Thymus (tissue), 11 donors: Measurements from ENCODE around the gene PTPRT. TPM values are rescaled to one million over a fixed set of nuclear protein-coding genes. Genes with fewer than 3 reads are reported as not detected.
A peak's percentile ranks its signal among the peaks of the same experiment; 100 is the strongest.

Experiments used
- DNase-seq, 9 donors: peaks; one replicate each; pipeline ENCODE4 v3.0.0-alpha.2; 2013; ENCODE audit warnings: low spot score in 9 of 9, low read depth in 6 of 9, missing footprints in 1 of 9
- H3K27ac ChIP-seq, 2 donors: one replicate each; pipeline ENCODE4 v1.5.1; 2013; ENCODE audit warnings: control low read depth in 1 of 2, low read depth in 1 of 2, low read length in 1 of 2, mild to moderate bottlenecking in 1 of 2, moderate library complexity in 1 of 2
- H3K27me3 ChIP-seq, 2 donors: one replicate each; pipeline ENCODE4 v1.5.1; 2013; ENCODE audit warnings: low read length in 1 of 2; ENCODE audit not compliant: control insufficient read depth in 2 of 2, insufficient read depth in 1 of 2
- H3K36me3 ChIP-seq, 2 donors: one replicate each; pipeline ENCODE4 v1.5.1; 2013; ENCODE audit warnings: low read length in 1 of 2, mild to moderate bottlenecking in 1 of 2, moderate library complexity in 1 of 2; ENCODE audit not compliant: control insufficient read depth in 2 of 2, insufficient read depth in 2 of 2
- H3K4me1 ChIP-seq, 2 donors: one replicate each; pipeline ENCODE4 v1.5.1; 2013; ENCODE audit warnings: low read length in 2 of 2; ENCODE audit not compliant: control insufficient read depth in 2 of 2, insufficient read depth in 2 of 2
- H3K4me3 ChIP-seq, 2 donors: one replicate each; pipeline ENCODE4 v1.5.1; 2013; ENCODE audit warnings: low read length in 2 of 2, control low read depth in 1 of 2, mild to moderate bottlenecking in 1 of 2
- H3K9me3 ChIP-seq, 2 donors: one replicate each; pipeline ENCODE4 v1.5.1; 2013; ENCODE audit warnings: low read length in 1 of 2, mild to moderate bottlenecking in 1 of 2; ENCODE audit not compliant: control insufficient read depth in 2 of 2, insufficient read depth in 1 of 2
- WGBS: extraction: QIAGEN DNeasy Blood & Tissue Kit; methylation state at CpG from one replicate; pipeline ENCODE4 v1.1.7; 2013; 5-methylcytosine and 5-hydroxymethylcytosine counted together
- polyA plus RNA-seq: library from polyadenylated mRNA; stranded (reverse); fragments of 200-250 nt; gene quantifications from one replicate; pipeline ENCODE4 v1.2.3, GENCODE V29; 2013
- total RNA-seq: library from RNA; stranded (reverse); fragments of 120-200 nt; gene quantifications from one replicate; pipeline ENCODE4 v1.2.4, GENCODE V29; 2013
- donor health status: healthy.

Gene PTPRT
- total and polyA plus RNA-seq, 2 donors, result 2.4 to 4.5 TPM

DNA sequence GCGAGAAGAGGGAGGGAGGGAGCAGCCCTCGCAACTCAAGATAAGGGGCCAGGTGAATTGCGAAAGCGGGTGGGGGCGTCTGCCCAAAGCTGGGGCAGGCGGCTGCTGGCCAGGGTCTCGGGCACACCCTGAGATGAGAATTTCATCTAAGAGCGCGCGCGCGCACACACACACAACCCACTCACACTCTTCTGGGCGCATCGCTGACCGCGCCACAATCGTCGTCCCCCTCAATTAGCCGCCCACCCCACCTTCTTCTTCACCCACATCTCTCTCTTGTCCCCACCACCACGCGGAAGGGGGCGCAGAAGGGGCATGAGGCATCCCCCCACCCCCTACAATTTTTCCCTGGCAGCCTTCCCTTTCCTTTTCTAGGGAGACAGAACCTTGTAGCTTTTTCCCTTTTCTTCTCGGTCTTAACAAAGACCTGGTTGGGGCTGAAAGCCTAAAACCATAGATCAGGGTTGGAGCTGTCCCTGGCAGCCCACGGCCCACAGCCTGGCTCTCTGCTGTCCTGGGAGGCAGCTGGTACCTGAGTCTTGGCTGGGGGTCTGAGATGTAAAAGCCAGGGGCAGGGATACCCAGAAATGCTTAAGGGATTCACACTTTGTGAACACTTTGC, 737 bp upstream of the PTPRT start:
- WGBS, result 8% methylated on average over 24 of the region's 24 CpGs
- DNase-seq, result no peak
- no peak overlapping the region for H3K27ac ChIP-seq
- no peak overlapping the region for H3K4me3 ChIP-seq
- no peaks in the 10 kb centered on the region for H3K4me1 ChIP-seq
- no peaks in the 10 kb centered on the region for H3K36me3 ChIP-seq
- H3K27me3 ChIP-seq, result peaks cover 35 to 42% of the 10 kb centered on the region in 2 donors
- H3K9me3 ChIP-seq, result no peaks in the 10 kb centered on the region

DNA sequence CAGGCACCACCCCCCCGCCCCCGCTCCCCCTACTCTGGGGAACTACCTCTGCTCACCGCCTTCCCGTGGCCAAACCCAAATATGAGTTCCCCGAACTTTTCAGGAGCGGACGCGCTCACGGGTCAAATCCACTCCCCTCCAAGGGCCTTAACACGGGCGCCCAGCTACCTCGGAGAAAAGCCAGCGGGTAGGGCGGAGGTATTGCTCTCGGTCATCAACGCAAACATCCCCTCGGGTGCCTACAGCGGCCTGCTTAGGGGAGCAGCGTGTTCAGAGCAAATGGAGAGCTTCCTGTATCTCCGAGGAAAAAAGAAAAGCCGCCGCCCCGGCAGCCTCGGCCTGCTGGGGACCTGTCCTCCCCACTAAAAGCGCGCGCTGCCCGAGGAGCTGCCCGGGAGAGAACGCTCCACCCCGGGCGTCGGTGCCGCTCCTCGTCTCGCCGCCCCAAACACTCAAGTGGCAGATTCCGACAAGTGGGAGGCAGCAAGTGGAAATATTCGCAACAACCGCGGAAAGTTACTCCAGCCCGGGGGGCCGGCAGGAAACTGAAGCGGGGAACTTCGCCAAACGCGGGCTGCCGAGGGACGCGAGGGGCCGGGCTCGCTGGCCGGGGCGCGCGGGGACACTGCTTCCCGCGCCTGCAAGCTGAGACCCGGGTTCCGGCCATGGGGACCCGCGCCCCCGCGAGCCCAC, 699 bp downstream of the PTPRT start:
- Histone ChIP-seq H3K27ac (no peak overlapping the region), H3K4me3 (peak overlapping the region in 1 of 2 donors; percentile 10), H3K27me3 (peaks cover 35 to 42% of the 10 kb centered on the region in 2 donors), H3K36me3 (no peaks in the 10 kb centered on the region), H3K9me3 (no peaks in the 10 kb centered on the region), H3K4me1 (no peaks in the 10 kb centered on the region)
- no peak for DNase-seq
- 4% methylated on average over 64 of the region's 64 CpGs for WGBS

DNA sequence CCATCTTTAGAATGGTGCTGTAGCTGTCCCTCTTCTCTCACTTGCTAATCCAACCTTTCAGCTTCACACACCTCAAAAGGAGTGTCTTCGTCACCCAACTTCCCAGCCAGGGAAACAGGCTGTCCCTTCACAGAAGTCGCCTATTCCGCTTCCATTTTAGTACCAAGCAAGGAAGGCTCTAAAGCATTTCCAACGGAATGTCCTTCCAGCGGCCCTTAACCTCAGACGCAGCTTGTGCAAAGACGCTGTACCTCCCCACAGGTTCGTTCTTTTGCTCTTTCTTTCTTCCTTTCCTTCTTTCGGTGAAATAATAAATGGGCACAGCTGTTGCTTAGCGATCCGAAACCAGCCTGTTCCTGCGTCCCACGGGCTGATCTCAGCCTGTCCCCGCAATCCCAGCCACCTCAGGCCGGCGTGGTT, 1.5 kb downstream of the PTPRT start:
- Histone ChIP-seq H3K27ac (no peak overlapping the region), H3K9me3 (no peaks in the 10 kb centered on the region), H3K4me3 (peak overlapping the region; percentile 5 to 24), H3K4me1 (no peaks in the 10 kb centered on the region), H3K36me3 (no peaks in the 10 kb centered on the region), H3K27me3 (peaks cover 35 to 42% of the 10 kb centered on the region in 2 donors)
- no peak for DNase-seq
- WGBS, result 8% methylated on average over 16 of the region's 16 CpGs

DNA sequence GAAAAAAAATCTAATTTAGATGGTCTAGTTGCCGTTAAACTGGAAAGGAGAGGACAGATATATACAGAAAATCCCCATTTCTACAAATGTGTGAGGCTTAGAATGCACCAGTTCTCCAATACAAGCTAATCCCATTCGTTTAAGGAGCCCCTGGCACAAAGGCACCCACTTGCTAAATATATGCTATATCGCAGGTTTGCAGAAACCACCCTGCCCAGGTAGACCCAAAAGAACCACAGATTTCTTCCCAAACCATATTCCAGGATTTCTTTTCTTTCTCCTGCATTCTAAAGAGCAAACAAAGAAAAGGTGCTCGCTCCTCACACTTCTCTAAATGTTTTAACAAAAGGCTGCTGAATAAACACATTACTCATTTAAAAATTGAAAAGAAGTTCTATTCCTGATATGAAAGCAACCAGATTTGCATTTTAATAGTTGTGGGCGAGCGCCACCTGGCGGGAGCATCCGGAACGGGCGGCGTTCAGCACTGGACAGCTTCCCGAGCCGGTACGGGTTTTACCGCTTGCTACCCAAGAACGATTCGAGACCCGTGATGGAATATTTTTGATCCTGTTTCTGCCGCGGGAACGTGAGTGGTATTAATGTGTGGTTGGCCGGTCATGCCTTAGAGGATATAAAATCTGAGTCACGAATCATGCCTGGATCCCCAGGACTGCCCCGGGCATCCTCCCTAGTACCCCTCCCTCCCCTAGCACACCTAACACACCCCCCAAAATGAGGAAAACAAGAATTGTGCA, 2.1 kb downstream of the PTPRT start:
- H3K36me3 ChIP-seq, result no peaks in the 10 kb centered on the region
- H3K27me3 ChIP-seq, result peaks cover 35 to 42% of the 10 kb centered on the region in 2 donors
- DNase-seq, result peak; percentile 4 to 54 (median 19)
- peak overlapping the region in 1 of 2 donors; percentile 24 for H3K4me3 ChIP-seq
- 7% methylated on average over 24 of the region's 24 CpGs for WGBS
- no peaks in the 10 kb centered on the region for H3K9me3 ChIP-seq
- no peaks in the 10 kb centered on the region for H3K4me1 ChIP-seq
- no peak overlapping the region for H3K27ac ChIP-seq

DNA sequence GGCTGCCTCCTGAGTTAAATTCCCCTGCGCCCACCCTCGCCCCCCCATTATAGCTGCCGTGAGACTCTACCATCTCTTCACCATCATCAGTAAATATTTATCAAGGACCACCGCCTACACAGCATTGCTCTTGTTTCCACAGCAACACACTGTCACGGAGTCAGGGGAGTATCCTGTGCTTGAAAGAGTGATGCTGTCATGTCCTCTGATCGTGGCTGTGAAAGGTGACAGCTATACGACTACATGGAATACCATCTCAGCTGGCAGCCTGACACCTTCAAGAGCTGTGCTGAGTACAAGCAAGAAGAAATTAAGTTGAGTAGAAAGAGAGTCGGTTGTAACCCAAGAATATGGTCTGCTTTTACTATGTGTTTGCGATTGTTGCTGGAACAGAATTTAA, 3.4 kb downstream of the PTPRT start:
- Histone ChIP-seq H3K36me3 (no peaks in the 10 kb centered on the region), H3K4me3 (no peak overlapping the region), H3K27ac (no peak overlapping the region), H3K27me3 (peaks cover 34 to 35% of the 10 kb centered on the region in 2 donors), H3K9me3 (no peaks in the 10 kb centered on the region), H3K4me1 (no peaks in the 10 kb centered on the region)
- WGBS, result 72% methylated on average over 9 of the region's 9 CpGs
- DNase-seq, result no peak

DNA sequence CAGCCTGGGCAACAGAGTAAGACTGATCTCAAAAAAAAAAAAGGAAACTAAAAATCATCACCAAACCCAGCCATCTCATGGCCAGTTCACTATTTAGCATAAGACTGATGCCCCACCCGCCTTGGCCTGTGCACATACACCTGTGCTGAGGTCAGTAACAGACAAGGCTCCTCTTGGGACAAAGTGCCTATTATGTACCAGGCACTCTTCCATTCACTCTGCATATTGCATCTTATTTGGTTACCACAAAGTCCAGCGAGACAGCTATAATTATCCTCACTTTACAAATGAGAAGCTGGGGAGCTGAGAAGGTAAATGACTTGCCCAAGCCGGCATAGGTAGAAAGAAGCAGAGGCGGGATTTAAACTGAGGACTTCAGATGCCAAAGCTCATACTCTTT, 3.8 kb downstream of the PTPRT start:
- 89% methylated on average over 4 of the region's 4 CpGs for WGBS
- DNase-seq, result no peak
- no peaks in the 10 kb centered on the region for H3K36me3 ChIP-seq
- H3K27ac ChIP-seq, result no peak overlapping the region
- H3K4me3 ChIP-seq, result no peak overlapping the region
- no peaks in the 10 kb centered on the region for H3K9me3 ChIP-seq
- no peaks in the 10 kb centered on the region for H3K4me1 ChIP-seq
- H3K27me3 ChIP-seq, result peaks cover 30 to 34% of the 10 kb centered on the region in 2 donors

DNA sequence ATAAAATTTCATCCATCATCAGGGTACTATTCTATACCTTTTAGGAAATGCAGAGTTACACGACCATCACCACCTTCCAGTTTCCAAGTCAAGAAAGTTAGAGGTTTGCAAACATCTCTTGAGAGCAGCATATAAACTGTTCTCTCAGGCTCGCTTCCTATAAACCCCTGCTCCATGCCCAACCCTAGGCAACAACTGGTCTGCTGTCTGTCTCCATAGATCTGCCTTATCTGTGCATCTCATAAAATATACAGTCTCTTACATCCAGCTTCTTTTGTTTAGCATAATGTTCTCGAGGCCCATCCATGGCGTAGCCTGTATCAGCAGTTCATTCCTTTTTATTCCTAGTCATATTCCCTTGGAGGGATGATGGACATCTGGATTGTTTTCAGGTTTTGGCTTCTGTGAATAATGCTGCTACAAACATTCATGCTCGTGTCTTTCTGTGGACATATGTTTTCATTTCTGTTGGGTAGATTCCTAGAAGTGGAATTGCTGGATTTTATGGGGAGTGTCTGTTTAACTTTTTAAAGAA, 6.1 kb downstream of the PTPRT start:
- WGBS, result 78% methylated on average over 5 of the region's 5 CpGs
- Histone ChIP-seq H3K27me3 (peaks cover 11 to 12% of the 10 kb centered on the region in 2 donors), H3K4me1 (no peaks in the 10 kb centered on the region), H3K36me3 (no peaks in the 10 kb centered on the region), H3K4me3 (no peak overlapping the region), H3K9me3 (no peaks in the 10 kb centered on the region), H3K27ac (no peak overlapping the region)
- DNase-seq, result no peak

DNA sequence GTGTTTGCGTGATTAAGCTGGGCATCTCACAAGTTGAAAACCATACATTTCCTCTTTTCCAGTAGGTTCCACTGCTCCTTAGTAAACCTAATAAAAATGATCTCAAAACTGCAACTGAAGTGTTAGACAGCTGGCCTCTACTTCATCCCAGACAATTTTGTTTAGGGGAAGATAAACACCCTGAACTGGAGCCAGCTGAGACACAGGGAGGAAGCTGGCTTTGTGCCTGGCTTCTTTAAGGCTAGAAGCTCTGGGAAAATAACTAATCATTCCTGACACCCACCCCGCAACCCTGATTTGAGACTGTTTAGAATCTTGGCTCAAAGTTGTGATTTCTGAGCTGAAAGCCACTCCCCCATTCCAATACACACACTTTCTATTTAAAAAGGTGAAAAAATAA, 11.6 kb downstream of the PTPRT start:
- no peak overlapping the region for H3K27ac ChIP-seq
- no peaks in the 10 kb centered on the region for H3K9me3 ChIP-seq
- H3K4me3 ChIP-seq, result no peak overlapping the region
- WGBS, result 45% methylated on average over 2 of the region's 2 CpGs
- no peaks in the 10 kb centered on the region for H3K27me3 ChIP-seq
- no peaks in the 10 kb centered on the region for H3K4me1 ChIP-seq
- H3K36me3 ChIP-seq, result no peaks in the 10 kb centered on the region
- DNase-seq, result peak in 1 of 9 donors; percentile 22

DNA sequence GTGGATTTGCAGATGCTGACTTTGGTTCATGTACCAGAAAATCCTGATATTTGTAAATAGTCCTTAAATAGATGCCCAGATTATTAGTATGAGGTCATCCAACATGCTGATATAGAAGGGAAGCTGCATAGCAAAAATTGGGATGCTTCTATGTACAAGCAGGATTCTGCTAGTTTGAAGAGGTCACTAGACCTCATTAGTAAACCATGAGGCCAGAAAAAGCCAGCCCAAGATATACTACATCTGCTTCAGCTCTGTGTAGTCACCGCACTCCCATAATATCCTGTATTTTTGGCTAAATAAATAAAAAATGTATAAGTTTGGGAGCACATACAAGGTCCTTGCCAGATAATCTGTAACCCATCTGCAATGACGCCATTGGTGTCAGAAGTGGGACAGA, 13.0 kb downstream of the PTPRT start:
- Histone ChIP-seq H3K36me3 (no peaks in the 10 kb centered on the region), H3K27me3 (no peaks in the 10 kb centered on the region), H3K27ac (no peak overlapping the region), H3K4me1 (no peaks in the 10 kb centered on the region), H3K9me3 (no peaks in the 10 kb centered on the region), H3K4me3 (no peak overlapping the region)
- no peak for DNase-seq
- WGBS, result 98% methylated on average over 2 of the region's 2 CpGs
